Measurements from ENCODE around the gene SLC35G6.

The SLC35G6 gene

DNA sequence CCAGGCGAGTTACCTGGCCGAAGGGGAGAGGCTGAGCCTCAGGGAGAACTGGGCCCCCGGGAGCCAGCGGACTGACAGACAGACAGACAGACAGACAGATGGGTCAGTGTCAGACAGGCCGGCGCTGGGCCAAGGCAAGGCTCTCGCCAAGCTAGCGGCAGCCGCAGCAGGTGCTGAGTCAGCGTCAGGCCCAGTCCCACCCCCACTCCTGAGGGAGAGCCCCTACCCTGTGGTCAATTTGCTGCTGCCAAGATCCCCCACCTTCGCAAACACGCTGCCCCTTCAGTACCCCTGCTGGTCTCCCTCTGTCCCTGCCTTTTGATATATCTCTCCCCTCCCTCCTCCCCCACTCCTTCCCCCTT, 40.4 kb upstream of the SLC35G6 start:
- H3K36me3 ChIP-seq (ENCODE audit: insufficient read depth, low read length) = no peaks in the 10 kb centered on the region
- H3K27me3 ChIP-seq (ENCODE audit: control insufficient read depth in 1 of 2, insufficient read depth in 2 of 2, low read length in 2 of 2) = peaks cover 57 to 85% of the 10 kb centered on the region in 2 donors
- peaks cover 31% of the 10 kb centered on the region for H3K4me1 ChIP-seq (ENCODE audit: insufficient read depth, low read length)
- no peak overlapping the region for H3K27ac ChIP-seq (ENCODE audit: low read depth, low read length)
- no peak overlapping the region for H3K9ac ChIP-seq (ENCODE audit: low read length)
- H3K9me3 ChIP-seq (ENCODE audit: low read length) = no peaks in the 10 kb centered on the region
- no peak overlapping the region for H3K4me3 ChIP-seq (ENCODE audit: low read depth in 1 of 2, low read length in 2 of 2)

DNA sequence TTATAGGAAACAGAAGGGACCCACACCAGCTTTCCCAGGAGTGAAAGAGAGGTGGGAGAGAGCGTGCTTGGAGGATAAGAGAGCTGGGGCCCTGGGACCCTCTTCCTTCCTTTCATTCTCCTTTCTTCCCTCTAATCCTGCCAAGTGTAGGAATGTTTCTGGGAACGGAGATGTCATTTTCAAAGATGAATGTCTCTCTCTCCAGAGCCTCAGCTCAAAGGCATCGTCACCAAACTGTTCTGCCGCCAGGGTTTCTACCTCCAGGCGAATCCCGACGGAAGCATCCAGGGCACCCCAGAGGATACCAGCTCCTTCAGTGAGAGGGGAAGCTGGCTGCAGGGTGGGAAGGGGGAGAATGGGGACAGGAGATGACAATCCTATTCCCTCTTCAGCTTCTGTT, 40.0 kb upstream of the SLC35G6 start:
- Histone ChIP-seq H3K9ac (ENCODE audit: low read length) (no peak overlapping the region), H3K27ac (ENCODE audit: low read depth, low read length) (no peak overlapping the region), H3K9me3 (ENCODE audit: low read length) (no peaks in the 10 kb centered on the region), H3K36me3 (ENCODE audit: insufficient read depth, low read length) (no peaks in the 10 kb centered on the region), H3K27me3 (ENCODE audit: control insufficient read depth in 1 of 2, insufficient read depth in 2 of 2, low read length in 2 of 2) (peaks cover 59 to 85% of the 10 kb centered on the region in 2 donors), H3K4me1 (ENCODE audit: insufficient read depth, low read length) (peaks cover 29% of the 10 kb centered on the region), H3K4me3 (ENCODE audit: low read depth in 1 of 2, low read length in 2 of 2) (no peak overlapping the region)

DNA sequence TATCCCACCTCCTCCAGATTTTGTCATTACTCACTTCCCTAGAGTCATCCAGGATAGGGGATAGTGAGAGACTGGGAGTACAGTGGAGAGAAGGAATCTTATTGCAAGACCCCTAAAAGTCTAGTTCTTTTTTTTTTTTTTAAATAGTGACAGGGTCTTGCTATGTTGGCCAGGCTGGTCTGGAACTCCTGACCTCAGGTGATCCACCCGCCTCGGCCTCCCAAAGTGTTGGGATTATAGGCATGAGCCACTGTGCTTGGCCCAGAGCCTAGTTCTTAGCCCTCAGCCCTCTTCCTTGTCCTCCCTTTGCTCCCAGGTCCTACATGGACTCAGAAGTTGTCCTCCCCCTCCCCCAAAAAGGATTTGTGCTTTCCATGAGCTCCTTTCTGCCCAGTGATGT, 39.1 kb upstream of the SLC35G6 start:
- peaks cover 26% of the 10 kb centered on the region for H3K4me1 ChIP-seq (ENCODE audit: insufficient read depth, low read length)
- no peak overlapping the region for H3K4me3 ChIP-seq (ENCODE audit: low read depth in 1 of 2, low read length in 2 of 2)
- peaks cover 61 to 89% of the 10 kb centered on the region in 2 donors for H3K27me3 ChIP-seq (ENCODE audit: control insufficient read depth in 1 of 2, insufficient read depth in 2 of 2, low read length in 2 of 2)

DNA sequence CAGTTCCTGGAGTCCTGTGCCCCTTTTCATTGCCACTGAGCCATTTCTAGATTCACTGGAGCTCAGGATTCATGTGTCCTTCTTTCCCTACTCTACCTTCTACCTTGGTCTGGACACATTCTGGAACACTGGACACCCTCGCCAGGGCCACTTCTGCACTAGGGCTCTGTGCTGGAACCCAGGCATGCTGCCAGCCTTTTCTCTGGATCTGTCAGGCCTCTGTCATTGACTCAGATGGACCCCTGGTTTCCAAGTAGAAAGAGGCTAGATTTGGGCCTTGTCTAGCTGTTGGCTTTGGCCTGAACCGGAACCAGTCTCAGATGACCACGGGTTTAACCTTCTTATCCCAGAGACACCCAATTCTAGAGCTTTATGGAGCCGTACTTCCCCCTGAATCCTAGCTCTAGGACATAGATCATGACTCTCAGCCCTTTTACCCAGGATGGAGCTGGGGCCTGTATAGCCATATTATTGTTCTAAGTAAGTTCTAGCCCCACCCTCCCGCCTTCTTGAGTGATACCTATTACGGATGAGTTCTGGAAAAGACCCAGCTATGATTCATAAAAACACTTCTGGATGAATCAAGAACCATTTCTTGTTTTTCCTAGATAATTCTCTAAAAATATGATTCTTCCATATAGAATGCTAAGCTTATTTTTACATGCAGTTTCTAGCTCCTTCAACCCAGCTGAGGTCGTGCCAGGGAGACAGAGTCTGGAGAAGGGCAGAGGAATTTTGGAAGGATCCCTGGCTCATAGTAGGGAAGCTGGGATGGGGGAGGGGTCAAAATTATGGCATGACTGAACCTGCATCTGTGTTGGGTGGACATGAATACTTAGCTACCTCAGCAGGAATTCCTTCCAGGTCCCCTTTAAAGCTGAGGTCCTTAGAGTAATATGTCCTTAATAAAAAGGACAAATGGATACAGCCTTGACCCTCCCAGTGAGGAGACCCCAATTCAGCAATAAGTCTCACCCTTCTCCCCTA, 37.5 kb upstream of the SLC35G6 start:
- Histone ChIP-seq H3K4me1 (ENCODE audit: insufficient read depth, low read length) (peaks cover 15% of the 10 kb centered on the region), H3K36me3 (ENCODE audit: insufficient read depth, low read length) (no peaks in the 10 kb centered on the region), H3K4me3 (ENCODE audit: low read depth in 1 of 2, low read length in 2 of 2) (no peak overlapping the region), H3K27ac (ENCODE audit: low read depth, low read length) (no peak overlapping the region), H3K9ac (ENCODE audit: low read length) (no peak overlapping the region), H3K27me3 (ENCODE audit: control insufficient read depth in 1 of 2, insufficient read depth in 2 of 2, low read length in 2 of 2) (peaks cover 55 to 78% of the 10 kb centered on the region in 2 donors), H3K9me3 (ENCODE audit: low read length) (no peaks in the 10 kb centered on the region)

More for the DNA sequence above, 39.1 kb upstream of the SLC35G6 start:
- Histone ChIP-seq H3K9ac (ENCODE audit: low read length) (no peak overlapping the region), H3K9me3 (ENCODE audit: low read length) (no peaks in the 10 kb centered on the region), H3K27ac (ENCODE audit: low read depth, low read length) (no peak overlapping the region), H3K36me3 (ENCODE audit: insufficient read depth, low read length) (no peaks in the 10 kb centered on the region)

DNA sequence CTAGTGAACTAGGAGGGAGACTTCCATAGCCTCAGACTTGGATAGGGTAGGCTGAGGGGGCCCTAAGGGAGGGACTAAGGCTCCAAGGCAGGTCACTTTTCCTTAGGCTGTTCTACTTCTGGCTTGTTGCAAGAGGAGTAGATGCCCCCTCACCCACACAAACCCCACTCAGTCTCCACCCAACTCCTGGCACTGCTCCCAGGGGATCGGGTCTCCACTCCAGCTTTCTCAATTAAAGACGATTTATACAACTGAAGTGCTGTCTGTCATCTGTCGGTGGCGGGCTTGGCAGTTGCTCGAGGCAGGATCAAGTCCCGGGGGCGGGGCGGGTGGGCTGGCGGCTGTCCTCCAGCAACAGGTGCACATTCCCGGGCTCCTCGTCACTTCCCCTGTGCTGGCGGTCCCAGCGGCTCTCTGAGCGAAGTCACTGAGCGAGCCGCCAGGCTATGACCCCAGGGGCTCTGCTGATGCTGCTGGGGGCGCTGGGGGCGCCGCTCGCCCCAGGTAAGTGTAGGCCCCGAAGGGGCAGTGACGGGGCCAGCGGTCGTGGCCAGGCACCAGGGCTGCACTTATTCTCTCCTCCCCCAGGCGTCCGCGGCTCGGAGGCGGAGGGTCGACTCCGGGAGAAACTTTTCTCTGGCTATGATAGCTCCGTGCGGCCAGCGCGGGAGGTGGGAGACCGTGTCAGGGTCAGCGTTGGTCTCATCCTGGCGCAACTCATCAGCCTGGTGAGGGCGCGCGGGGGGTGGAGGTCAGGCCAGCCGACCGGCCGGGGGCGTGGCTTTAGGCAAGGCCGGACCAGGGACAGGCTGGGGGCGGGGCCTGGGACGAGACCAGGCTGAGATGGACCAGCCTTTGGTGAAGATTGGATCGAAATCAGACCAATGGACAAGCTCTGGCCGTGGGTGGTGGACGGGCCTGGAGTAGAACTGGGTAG, 36.3 kb upstream of the SLC35G6 start, which contains the start of gene CHRNB1:
Gene CHRNB1, plus strand, starts transcription at position 380 of the 937 bp plus-strand sequence. Its CDS starts 67 bp downstream, at position 447.
- Histone ChIP-seq H3K9ac (ENCODE audit: low read length) (no peak within 1 kb of the TSS), H3K27ac (ENCODE audit: low read depth, low read length) (no peak within 1 kb of the TSS), H3K9me3 (ENCODE audit: low read length) (no peaks in the 10 kb centered on the region), H3K36me3 (ENCODE audit: insufficient read depth, low read length) (no peaks in the 10 kb centered on the region), H3K27me3 (ENCODE audit: control insufficient read depth in 1 of 2, insufficient read depth in 2 of 2, low read length in 2 of 2) (peaks cover 45 to 66% of the 10 kb centered on the region in 2 donors), H3K4me3 (ENCODE audit: low read depth in 1 of 2, low read length in 2 of 2) (no peak within 1 kb of the TSS), H3K4me1 (ENCODE audit: insufficient read depth, low read length) (peaks cover 7% of the 10 kb centered on the region)

DNA sequence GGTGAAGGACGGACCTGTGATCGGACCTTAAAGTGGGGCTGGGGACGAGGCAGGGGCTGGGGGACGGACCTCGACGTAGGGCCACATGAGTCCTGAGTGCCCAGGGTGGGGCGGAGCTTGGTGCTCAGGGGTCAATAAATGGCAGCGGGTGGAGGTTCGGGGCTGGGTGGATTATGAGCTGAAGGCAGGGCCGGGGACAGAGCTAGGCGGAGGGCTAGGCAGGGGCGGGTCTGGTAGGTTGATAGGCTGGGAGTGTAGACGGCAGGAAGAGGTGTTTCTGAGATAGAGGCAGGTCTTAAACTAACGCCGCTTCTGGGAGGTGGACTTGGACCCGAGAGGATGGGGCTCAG, 35.7 kb upstream of the SLC35G6 start:
- Histone ChIP-seq H3K27me3 (ENCODE audit: control insufficient read depth in 1 of 2, insufficient read depth in 2 of 2, low read length in 2 of 2) (peaks cover 38 to 60% of the 10 kb centered on the region in 2 donors), H3K4me1 (ENCODE audit: insufficient read depth, low read length) (peaks cover under 1% of the 10 kb centered on the region), H3K9me3 (ENCODE audit: low read length) (no peaks in the 10 kb centered on the region), H3K27ac (ENCODE audit: low read depth, low read length) (no peak overlapping the region), H3K36me3 (ENCODE audit: insufficient read depth, low read length) (no peaks in the 10 kb centered on the region), H3K4me3 (ENCODE audit: low read depth in 1 of 2, low read length in 2 of 2) (no peak overlapping the region), H3K9ac (ENCODE audit: low read length) (no peak overlapping the region)

DNA sequence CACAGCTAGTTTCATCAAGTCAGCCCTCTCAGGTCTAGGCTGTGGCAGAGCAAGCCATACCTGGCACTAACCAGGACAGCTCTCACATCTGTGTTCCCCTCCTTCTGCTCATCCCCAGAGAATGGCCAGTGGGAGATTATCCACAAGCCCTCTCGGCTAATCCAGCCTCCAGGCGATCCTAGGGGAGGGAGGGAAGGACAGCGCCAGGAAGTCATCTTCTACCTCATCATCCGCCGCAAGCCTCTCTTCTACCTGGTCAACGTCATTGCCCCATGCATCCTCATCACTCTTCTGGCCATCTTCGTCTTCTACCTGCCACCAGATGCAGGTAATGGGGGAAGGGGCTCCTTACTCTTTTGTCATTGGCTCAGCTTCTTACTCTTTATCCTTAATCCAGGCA, 32.8 kb upstream of the SLC35G6 start:
- Histone ChIP-seq H3K9me3 (ENCODE audit: low read length) (no peaks in the 10 kb centered on the region), H3K4me1 (ENCODE audit: insufficient read depth, low read length) (no peaks in the 10 kb centered on the region), H3K27me3 (ENCODE audit: control insufficient read depth in 1 of 2, insufficient read depth in 2 of 2, low read length in 2 of 2) (peaks cover 22 to 35% of the 10 kb centered on the region in 2 donors)

DNA sequence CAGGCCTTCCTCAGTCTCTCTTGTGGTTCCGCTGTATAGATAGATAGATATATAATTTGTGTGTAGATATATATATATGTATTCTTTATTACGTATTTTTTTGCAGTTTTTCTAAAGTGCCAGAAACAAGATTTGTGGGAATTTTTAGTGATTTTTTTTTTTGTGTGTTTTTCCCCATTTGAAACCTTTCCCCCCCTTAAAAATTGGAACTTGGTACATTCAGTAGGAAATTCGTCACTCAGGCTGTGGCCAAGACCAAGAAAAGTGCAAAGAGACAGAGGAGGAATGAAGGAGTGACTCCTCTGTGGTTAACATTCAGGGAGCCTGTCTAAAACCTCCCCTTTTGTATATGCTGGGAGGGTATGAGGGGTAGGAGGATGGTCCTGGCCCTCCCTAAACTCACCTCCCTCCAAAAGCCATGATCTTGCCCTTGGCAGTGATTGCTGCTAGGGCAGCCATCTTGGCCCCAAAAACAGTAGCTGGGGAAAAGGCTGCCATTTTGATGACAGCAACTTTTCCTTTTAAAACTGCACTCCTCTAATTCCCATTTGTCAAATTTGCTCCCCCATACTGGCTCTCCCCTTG, 21.2 kb upstream of the SLC35G6 start:
- H3K36me3 ChIP-seq (ENCODE audit: insufficient read depth, low read length) = peaks cover 8% of the 10 kb centered on the region
- H3K9me3 ChIP-seq (ENCODE audit: low read length) = no peaks in the 10 kb centered on the region
- H3K4me3 ChIP-seq (ENCODE audit: low read depth in 1 of 2, low read length in 2 of 2) = no peak overlapping the region
- H3K27ac ChIP-seq (ENCODE audit: low read depth, low read length) = no peak overlapping the region
- peaks cover 5% of the 10 kb centered on the region for H3K4me1 ChIP-seq (ENCODE audit: insufficient read depth, low read length)
- no peak overlapping the region for H3K9ac ChIP-seq (ENCODE audit: low read length)
- H3K27me3 ChIP-seq (ENCODE audit: control insufficient read depth in 1 of 2, insufficient read depth in 2 of 2, low read length in 2 of 2) = no peaks in the 10 kb centered on the region

More for the DNA sequence above, 32.8 kb upstream of the SLC35G6 start:
- Histone ChIP-seq H3K27ac (ENCODE audit: low read depth, low read length) (no peak overlapping the region), H3K4me3 (ENCODE audit: low read depth in 1 of 2, low read length in 2 of 2) (no peak overlapping the region), H3K36me3 (ENCODE audit: insufficient read depth, low read length) (no peaks in the 10 kb centered on the region), H3K9ac (ENCODE audit: low read length) (no peak overlapping the region)

DNA sequence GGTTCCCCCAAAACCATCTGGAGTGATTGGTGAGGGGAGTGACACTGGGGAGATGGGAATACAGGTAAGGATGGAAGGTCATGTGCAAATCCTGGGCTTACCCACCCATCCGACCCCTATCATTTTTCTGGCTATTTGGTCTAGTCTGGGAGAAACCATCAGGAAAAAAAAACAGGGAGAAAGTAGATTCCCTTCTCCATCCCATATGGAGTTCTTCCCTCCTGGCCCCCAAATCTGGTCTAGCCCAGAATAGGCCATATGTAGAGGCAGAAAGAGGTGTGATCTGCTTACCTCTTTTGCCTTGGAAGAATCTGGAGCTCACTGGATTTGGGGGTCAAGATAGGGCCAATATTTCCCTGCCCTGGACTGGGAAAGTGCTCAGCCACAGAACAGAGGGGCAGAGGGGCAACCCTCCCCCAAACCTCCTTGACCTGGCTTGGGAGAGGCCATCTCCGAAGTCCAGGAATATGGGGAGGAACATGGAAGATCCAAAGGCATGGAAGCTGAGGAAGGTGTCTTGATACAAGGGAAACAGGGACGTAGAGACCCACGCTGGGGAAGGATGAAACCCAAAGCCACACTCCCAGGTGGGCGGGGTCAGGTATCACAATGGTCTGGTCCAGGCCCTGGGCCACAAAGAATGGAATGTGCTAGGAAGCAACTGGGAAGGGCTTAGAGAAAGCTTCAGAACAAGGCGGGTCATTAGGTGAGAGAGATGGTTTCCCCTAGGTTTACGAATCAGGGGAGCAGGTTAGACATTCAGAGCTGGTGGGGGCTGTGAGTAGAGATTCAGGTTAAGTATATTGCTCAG, 20.2 kb upstream of the SLC35G6 start:
- no peak overlapping the region for H3K4me3 ChIP-seq (ENCODE audit: low read depth in 1 of 2, low read length in 2 of 2)
- H3K36me3 ChIP-seq (ENCODE audit: insufficient read depth, low read length) = peaks cover 8% of the 10 kb centered on the region
- no peak overlapping the region for H3K27ac ChIP-seq (ENCODE audit: low read depth, low read length)
- no peaks in the 10 kb centered on the region for H3K27me3 ChIP-seq (ENCODE audit: control insufficient read depth in 1 of 2, insufficient read depth in 2 of 2, low read length in 2 of 2)
- peaks cover 6% of the 10 kb centered on the region for H3K4me1 ChIP-seq (ENCODE audit: insufficient read depth, low read length)
- no peaks in the 10 kb centered on the region for H3K9me3 ChIP-seq (ENCODE audit: low read length)
- H3K9ac ChIP-seq (ENCODE audit: low read length) = no peak overlapping the region

DNA sequence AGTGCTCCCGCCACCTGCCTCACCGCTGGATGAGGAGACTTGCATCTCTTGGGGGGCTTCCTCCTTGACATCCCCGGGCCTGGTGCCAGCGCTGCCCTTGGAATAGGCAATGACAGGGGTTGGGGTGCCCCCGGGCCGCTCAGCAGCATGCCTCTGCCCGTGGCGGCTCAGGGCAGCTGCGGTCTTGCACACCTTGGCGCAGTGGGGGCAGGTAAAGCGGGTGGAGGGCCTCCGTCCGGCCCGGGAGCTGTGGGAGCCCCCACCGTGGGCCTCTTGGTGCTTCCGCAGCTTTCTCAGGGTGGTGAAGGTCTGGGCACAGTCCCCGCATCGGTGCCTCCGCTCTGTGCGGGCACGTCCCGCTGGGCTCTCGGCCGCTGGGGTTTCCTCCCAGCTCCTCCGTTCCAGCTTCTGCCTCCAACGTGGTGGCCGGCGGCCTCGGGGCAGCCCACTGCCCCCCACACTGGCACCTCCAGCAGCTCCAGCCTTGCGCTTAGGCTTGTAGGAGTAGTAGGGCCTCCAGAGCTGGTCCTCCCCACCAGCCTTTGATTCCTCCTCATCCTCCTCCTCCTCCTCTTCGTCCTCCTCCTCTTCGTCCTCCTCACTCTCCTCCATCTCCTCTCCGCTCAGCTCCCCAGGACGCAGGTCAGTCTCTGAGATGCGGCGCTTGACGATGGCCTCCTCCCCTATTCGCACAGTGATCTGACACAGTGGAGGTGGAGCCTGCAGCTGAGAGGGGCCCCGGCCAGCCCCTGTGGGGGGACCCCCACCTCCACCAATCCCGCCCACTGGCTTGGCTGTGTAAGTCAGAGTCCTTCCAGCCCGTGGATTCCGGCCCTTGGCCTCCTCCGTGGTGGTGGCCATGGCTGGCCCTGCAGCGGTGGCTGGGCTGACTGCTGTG, 18.5 kb upstream of the SLC35G6 start:
- Histone ChIP-seq H3K4me3 (ENCODE audit: low read depth in 1 of 2, low read length in 2 of 2) (no peak overlapping the region), H3K27ac (ENCODE audit: low read depth, low read length) (no peak overlapping the region), H3K27me3 (ENCODE audit: control insufficient read depth in 1 of 2, insufficient read depth in 2 of 2, low read length in 2 of 2) (no peaks in the 10 kb centered on the region), H3K9me3 (ENCODE audit: low read length) (no peaks in the 10 kb centered on the region), H3K4me1 (ENCODE audit: insufficient read depth, low read length) (peaks cover 17% of the 10 kb centered on the region), H3K36me3 (ENCODE audit: insufficient read depth, low read length) (peaks cover 8% of the 10 kb centered on the region), H3K9ac (ENCODE audit: low read length) (no peak overlapping the region)

All from muscle layer of colon (tissue), 2 donors.